Calu3 (cell line): Measurements from ENCODE around the gene LTB4R2. TPM values are rescaled to one million over a fixed set of nuclear protein-coding genes. Genes with fewer than 3 reads are reported as not detected.
A peak's percentile ranks its signal among the peaks of the same experiment; 100 is the strongest.

Experiments used
- Bru-seq: library from RNA; stranded (reverse); fragments of 400-500 nt; gene quantifications from one replicate; lab custom pipeline; 2021; lab: Mats Ljungman, UMichigan
- BruChase-seq, 2 experiments: library from RNA; stranded (reverse); fragments of 400-500 nt; gene quantifications; one replicate each; lab custom pipeline; 2021; lab: Mats Ljungman, UMichigan
- BruUV-seq: library from RNA; stranded (reverse); fragments of 400-500 nt; replicated peaks from 2 replicates; lab custom pipeline; 2021; lab: Mats Ljungman, UMichigan
- CTCF ChIA-PET: fragments of 300-600 bp; sonication (Branson Sonifier 250); formaldehyde crosslinking; loops from one replicate; lab custom pipeline; 2022; ENCODE audit warnings: antibody characterized with exemption; lab: Charles Lee
- DNase-seq: peaks from one replicate; pipeline ENCODE4 v3.0.0; 2022
- H3K27ac Mint-ChIP-seq: one replicate; pipeline ENCODE4 v1.8.0; 2022; ENCODE audit warnings: mixed read lengths; ENCODE audit not compliant: unreplicated experiment
- H3K27me3 Mint-ChIP-seq: one replicate; pipeline ENCODE4 v1.8.0; 2022; ENCODE audit warnings: mixed read lengths; ENCODE audit not compliant: unreplicated experiment
- H3K36me3 Mint-ChIP-seq: one replicate; pipeline ENCODE4 v1.8.0; 2022; ENCODE audit warnings: mild to moderate bottlenecking, moderate library complexity, mixed read lengths; ENCODE audit not compliant: insufficient read depth, unreplicated experiment
- H3K4me1 Mint-ChIP-seq: one replicate; pipeline ENCODE4 v1.8.0; 2022; ENCODE audit warnings: mild to moderate bottlenecking, low read depth, mixed read lengths; ENCODE audit not compliant: unreplicated experiment
- H3K4me3 Mint-ChIP-seq: one replicate; pipeline ENCODE4 v1.8.0; 2022; ENCODE audit warnings: mild to moderate bottlenecking, low read depth, moderate library complexity, mixed read lengths; ENCODE audit not compliant: unreplicated experiment
- H3K9me3 Mint-ChIP-seq: one replicate; pipeline ENCODE4 v1.8.0; 2022; ENCODE audit warnings: low read depth, mixed read lengths; ENCODE audit not compliant: unreplicated experiment
- intact Hi-C: fragments of 100-400 bp; cut with micrococcal nuclease; formaldehyde crosslinking; loops from one replicate; pipeline ENCODE4 v1.10.0; 2022; ENCODE audit not compliant: unreplicated experiment
- long read RNA-seq: library from polyadenylated mRNA; stranded (forward); transcript quantifications from one replicate; pipeline ENCODE4 v2.0.0, GENCODE V29; 2022
- total RNA-seq: library from RNA; stranded (reverse); gene quantifications from 2 replicates; pipeline ENCODE4 v1.2.3, GENCODE V29; 2022
- TF ChIP-seq, protein P1 (sequence below): fragments of 200-600 bp; IDR thresholded peaks from one replicate; pipeline ENCODE4 v1.8.0; 2022; ENCODE audit warnings: antibody characterized with exemption; ENCODE audit not compliant: unreplicated experiment

LTB4R2 gene
- total RNA-seq = 19.3 and 25.8 TPM in 2 replicates
- Bru-seq, nascent RNA = percentile 63 among the genes with signal in this experiment
- BruChase-seq, experiment 1, labeled RNA remaining after a 6-hour chase = percentile 86 among the genes with signal in this experiment
- percentile 85 among the genes with signal in this experiment for BruChase-seq, experiment 2, labeled RNA remaining after a 2-hour chase
- long read RNA-seq, partial matches to known transcripts = 0 of 14 reads
- long read RNA-seq, other reads (novel, unspliced or antisense) = 12 of 14 reads

GRCh38 chr14:24309538-24310264 is at the start of gene LTB4R2:
LTB4R2 (plus strand) TSS chr14:24310140; CDS start chr14:24310665, 525 bp downstream.
- H3K4me1 Mint-ChIP-seq = peaks cover 21% of the 10 kb centered on the region
- H3K27me3 Mint-ChIP-seq = no peaks in the 10 kb centered on the region
- CTCF ChIA-PET = no interaction called here
- H3K36me3 Mint-ChIP-seq = peaks cover 40% of the 10 kb centered on the region
- no peaks in the 10 kb centered on the region for H3K9me3 Mint-ChIP-seq
- TF ChIP-seq, protein P1, sequence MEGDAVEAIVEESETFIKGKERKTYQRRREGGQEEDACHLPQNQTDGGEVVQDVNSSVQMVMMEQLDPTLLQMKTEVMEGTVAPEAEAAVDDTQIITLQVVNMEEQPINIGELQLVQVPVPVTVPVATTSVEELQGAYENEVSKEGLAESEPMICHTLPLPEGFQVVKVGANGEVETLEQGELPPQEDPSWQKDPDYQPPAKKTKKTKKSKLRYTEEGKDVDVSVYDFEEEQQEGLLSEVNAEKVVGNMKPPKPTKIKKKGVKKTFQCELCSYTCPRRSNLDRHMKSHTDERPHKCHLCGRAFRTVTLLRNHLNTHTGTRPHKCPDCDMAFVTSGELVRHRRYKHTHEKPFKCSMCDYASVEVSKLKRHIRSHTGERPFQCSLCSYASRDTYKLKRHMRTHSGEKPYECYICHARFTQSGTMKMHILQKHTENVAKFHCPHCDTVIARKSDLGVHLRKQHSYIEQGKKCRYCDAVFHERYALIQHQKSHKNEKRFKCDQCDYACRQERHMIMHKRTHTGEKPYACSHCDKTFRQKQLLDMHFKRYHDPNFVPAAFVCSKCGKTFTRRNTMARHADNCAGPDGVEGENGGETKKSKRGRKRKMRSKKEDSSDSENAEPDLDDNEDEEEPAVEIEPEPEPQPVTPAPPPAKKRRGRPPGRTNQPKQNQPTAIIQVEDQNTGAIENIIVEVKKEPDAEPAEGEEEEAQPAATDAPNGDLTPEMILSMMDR = no peak
- DNase-seq = no peak
- H3K27ac Mint-ChIP-seq = no peak within 1 kb of the TSS
- intact Hi-C loops = no loop called here
- no peak within 1 kb of the TSS for H3K4me3 Mint-ChIP-seq
- no TSS peak for BruUV-seq

GRCh38 chr14:24260780-24261157 is 49.2 kb upstream of the LTB4R2 start:
- Mint-ChIP-seq H3K27ac (no peak overlapping the region), H3K4me1 (no peaks in the 10 kb centered on the region), H3K27me3 (no peaks in the 10 kb centered on the region), H3K36me3 (no peaks in the 10 kb centered on the region), H3K9me3 (no peaks in the 10 kb centered on the region), H3K4me3 (no peak overlapping the region)
- BruUV-seq = no TSS peak
- intact Hi-C loops = no loop called here
- CTCF ChIA-PET = no interaction called here
- no peak for DNase-seq
- TF ChIP-seq, protein P1 = no peak

DNA sequence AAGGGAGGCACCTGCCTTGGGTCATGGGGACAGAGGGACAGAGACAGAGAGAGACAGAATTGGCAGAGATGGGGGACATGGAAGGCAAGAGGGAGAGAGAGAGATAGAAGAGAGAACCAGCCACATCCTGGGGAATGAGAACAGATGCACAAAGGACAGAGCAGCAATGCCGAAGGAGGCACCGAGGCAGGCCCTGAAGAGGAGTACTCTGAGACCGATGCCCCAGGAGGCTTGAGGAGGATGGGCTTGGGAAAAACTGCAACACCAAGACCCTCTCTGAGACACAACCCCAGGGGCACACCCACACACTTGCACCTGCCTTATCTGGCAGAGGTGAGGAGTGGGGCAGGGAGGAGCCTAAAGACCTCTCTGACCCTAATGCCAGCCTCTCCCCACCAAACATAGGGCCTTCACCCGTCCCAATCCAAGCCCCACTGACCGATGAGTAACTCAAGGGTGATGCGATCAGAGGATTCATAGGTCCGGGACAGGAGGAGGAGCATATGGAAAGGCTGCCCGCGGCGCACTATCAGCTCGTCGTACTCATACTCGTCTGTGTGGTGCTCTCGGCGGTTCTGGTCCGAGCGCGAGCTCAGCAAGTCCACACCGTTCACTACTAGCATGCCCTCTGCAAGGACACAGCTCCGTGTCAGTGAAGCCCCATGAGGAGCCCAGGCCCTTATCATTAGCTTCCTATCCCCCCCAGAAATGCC is 48.5 kb upstream of the LTB4R2 start:
- no peaks in the 10 kb centered on the region for H3K9me3 Mint-ChIP-seq
- no peaks in the 10 kb centered on the region for H3K36me3 Mint-ChIP-seq
- H3K27me3 Mint-ChIP-seq = no peaks in the 10 kb centered on the region
- CTCF ChIA-PET = interaction anchor here (0.6 kb wide), 2 partner anchors 18 to 56 kb away, joined by 3 to 4 read pairs; partner anchors contain the start of gene TSSK4
- no peak overlapping the region for H3K4me3 Mint-ChIP-seq
- no TSS peak for BruUV-seq
- intact Hi-C loops = no loop called here
- DNase-seq = no peak
- H3K27ac Mint-ChIP-seq = no peak overlapping the region
- no peaks in the 10 kb centered on the region for H3K4me1 Mint-ChIP-seq
- TF ChIP-seq, protein P1 = no peak

- Mint-ChIP-seq H3K4me1 (no peaks in the 10 kb centered on the region), H3K36me3 (peaks cover 3% of the 10 kb centered on the region), H3K27me3 (no peaks in the 10 kb centered on the region), H3K27ac (no peak overlapping the region), H3K9me3 (no peaks in the 10 kb centered on the region), H3K4me3 (no peak overlapping the region)
- DNase-seq = no peak
- TF ChIP-seq, protein P1 = no peak
- intact Hi-C loops = no loop called here
- BruUV-seq = no TSS peak
- CTCF ChIA-PET = interaction anchor here (0.6 kb wide), 2 partner anchors 19 to 57 kb away, joined by 3 to 4 read pairs; partner anchors contain the start of gene TSSK4
Measured at GRCh38 chr14:24261969-24262327, 48.0 kb upstream of the LTB4R2 start.
